Suprapubic skin (tissue), 3 donors: Measurements from ENCODE around the gene POU2AF3.

Source experiments
- EP300 ChIP-seq: sonication (generic); formaldehyde crosslinking; IDR thresholded peaks from one replicate; pipeline ENCODE4 v1.6.1; 2017; ENCODE audit warnings: antibody characterized with exemption
- POLR2A ChIP-seq, 2 donors: fragments of 450-650 bp; IDR thresholded peaks; one replicate each; pipeline ENCODE4 v1.6.1; 2017; ENCODE audit warnings: antibody characterized with exemption in 2 of 2, mild to moderate bottlenecking in 2 of 2, moderate library complexity in 2 of 2
- TF ChIP-seq, protein P1 (sequence below), 2 donors: fragments of 200-600 bp in 1 of 2; fragments of 450-650 bp in 1 of 2; sonication (generic) in 1 of 2; IDR thresholded peaks; one replicate each; pipeline ENCODE4 v1.5.1; 2016 to 2019; ENCODE audit warnings: antibody characterized with exemption in 2 of 2, mild to moderate bottlenecking in 1 of 2, moderate library complexity in 1 of 2

DNA sequence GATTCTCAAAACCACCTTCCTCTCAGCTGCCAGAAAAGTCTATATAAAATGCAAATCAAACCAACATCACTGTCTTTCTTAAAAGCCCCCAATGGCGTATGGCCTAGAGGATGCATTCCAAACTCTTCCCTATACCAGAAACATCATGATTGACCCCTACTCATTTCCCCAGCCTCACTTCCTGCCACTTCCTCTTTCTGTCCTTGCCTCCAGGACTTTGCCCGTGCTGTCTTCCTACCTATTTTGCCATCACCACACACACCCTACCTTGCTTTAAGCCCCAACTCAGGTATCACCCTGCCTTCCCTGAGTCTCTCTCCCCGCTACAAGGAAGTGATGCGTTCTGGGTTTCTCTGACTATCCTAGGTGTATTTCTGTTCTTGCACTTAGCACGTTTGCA, 44.7 kb upstream of the POU2AF3 start:
- TF ChIP-seq POLR2A (IDR thresholded peaks at IDR 0.05) (no peak), EP300 (no peak)
- TF ChIP-seq, protein P1, sequence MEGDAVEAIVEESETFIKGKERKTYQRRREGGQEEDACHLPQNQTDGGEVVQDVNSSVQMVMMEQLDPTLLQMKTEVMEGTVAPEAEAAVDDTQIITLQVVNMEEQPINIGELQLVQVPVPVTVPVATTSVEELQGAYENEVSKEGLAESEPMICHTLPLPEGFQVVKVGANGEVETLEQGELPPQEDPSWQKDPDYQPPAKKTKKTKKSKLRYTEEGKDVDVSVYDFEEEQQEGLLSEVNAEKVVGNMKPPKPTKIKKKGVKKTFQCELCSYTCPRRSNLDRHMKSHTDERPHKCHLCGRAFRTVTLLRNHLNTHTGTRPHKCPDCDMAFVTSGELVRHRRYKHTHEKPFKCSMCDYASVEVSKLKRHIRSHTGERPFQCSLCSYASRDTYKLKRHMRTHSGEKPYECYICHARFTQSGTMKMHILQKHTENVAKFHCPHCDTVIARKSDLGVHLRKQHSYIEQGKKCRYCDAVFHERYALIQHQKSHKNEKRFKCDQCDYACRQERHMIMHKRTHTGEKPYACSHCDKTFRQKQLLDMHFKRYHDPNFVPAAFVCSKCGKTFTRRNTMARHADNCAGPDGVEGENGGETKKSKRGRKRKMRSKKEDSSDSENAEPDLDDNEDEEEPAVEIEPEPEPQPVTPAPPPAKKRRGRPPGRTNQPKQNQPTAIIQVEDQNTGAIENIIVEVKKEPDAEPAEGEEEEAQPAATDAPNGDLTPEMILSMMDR (IDR thresholded peaks at IDR 0.05) = no peak
